Mesenchymal stem cell (in vitro differentiated cells and primary cell): Measurements from ENCODE around the gene ANKS1B.

ENCODE experiments used
- DNase-seq: peaks from one replicate; pipeline ENCODE4 v3.0.0-alpha.2; 2013
- H2AFZ ChIP-seq: one replicate; pipeline ENCODE4 v1.6.1; 2013; ENCODE audit warnings: low read depth, mild to moderate bottlenecking, control low read depth, inconsistent platforms, low read length, moderate library complexity
- H2AK5ac ChIP-seq: 2 replicates; pipeline ENCODE4 v1.6.1; 2013; ENCODE audit warnings: low read length, moderate library complexity, mild to moderate bottlenecking, inconsistent platforms; ENCODE audit not compliant: severe bottlenecking
- H2BK120ac ChIP-seq: one replicate; pipeline ENCODE4 v1.6.1; 2013; ENCODE audit warnings: low read depth, mild to moderate bottlenecking, inconsistent platforms, low read length, moderate library complexity
- H2BK12ac ChIP-seq, 2 experiments: one replicate each; pipeline ENCODE4 v1.6.1; 2013; ENCODE audit warnings: inconsistent platforms in 2 of 2, low read length in 2 of 2, mild to moderate bottlenecking in 2 of 2, moderate library complexity in 2 of 2, control low read depth in 1 of 2
- H2BK15ac ChIP-seq: one replicate; pipeline ENCODE4 v1.6.1; 2013; ENCODE audit warnings: mild to moderate bottlenecking, low read depth, inconsistent platforms; ENCODE audit not compliant: poor library complexity, severe bottlenecking
- H2BK5ac ChIP-seq: 2 replicates; pipeline ENCODE4 v1.6.1; 2013; ENCODE audit warnings: low read depth, mild to moderate bottlenecking, low read length, control low read depth, inconsistent platforms; ENCODE audit not compliant: poor library complexity, severe bottlenecking
- H3K14ac ChIP-seq, 2 experiments: one replicate each; pipeline ENCODE4 v1.6.1; 2013; ENCODE audit warnings: inconsistent platforms in 2 of 2, low read length in 2 of 2, control low read depth in 1 of 2, mild to moderate bottlenecking in 1 of 2, moderate library complexity in 1 of 2
- H3K18ac ChIP-seq, 2 experiments: one replicate each; pipeline ENCODE4 v1.6.1; 2013; ENCODE audit warnings: inconsistent platforms in 2 of 2, low read length in 2 of 2, control low read depth in 1 of 2, low read depth in 1 of 2, mild to moderate bottlenecking in 1 of 2
- H3K23ac ChIP-seq, 2 experiments: one replicate each; pipeline ENCODE4 v1.6.1; 2013; ENCODE audit warnings: inconsistent platforms in 2 of 2, low read length in 2 of 2, mild to moderate bottlenecking in 2 of 2, moderate library complexity in 2 of 2, control low read depth in 1 of 2
- H3K27ac ChIP-seq: 2 replicates; pipeline ENCODE4 v1.5.1; 2013; ENCODE audit warnings: mild to moderate bottlenecking, moderate library complexity, low read length, control low read depth, inconsistent platforms; ENCODE audit not compliant: poor library complexity, severe bottlenecking
- H3K27me3 ChIP-seq, 2 experiments: 2 replicates each; pipeline versions ENCODE4 v1.6.1 to v1.7.0; 2013; ENCODE audit warnings: low read length in 2 of 2, mild to moderate bottlenecking in 2 of 2, moderate library complexity in 2 of 2, control low read depth in 1 of 2, inconsistent platforms in 1 of 2; ENCODE audit not compliant: control insufficient read depth in 1 of 2, insufficient read depth in 1 of 2
- H3K36me3 ChIP-seq, 2 experiments: 2 replicates each; pipeline versions ENCODE4 v1.6.1 to v1.7.0; 2013; ENCODE audit warnings: low read length in 2 of 2, control low read depth in 1 of 2, inconsistent platforms in 1 of 2, low read depth in 1 of 2, mild to moderate bottlenecking in 1 of 2; ENCODE audit not compliant: insufficient read depth in 2 of 2, control insufficient read depth in 1 of 2
- H3K4ac ChIP-seq, 2 experiments: one replicate each; pipeline ENCODE4 v1.6.1; 2013; ENCODE audit warnings: inconsistent platforms in 2 of 2, low read length in 2 of 2, mild to moderate bottlenecking in 2 of 2, moderate library complexity in 2 of 2, control low read depth in 1 of 2, low read depth in 1 of 2
- H3K4me1 ChIP-seq: 2 replicates; pipeline ENCODE4 v1.6.1; 2013; ENCODE audit warnings: low read depth, low read length, control low read depth; ENCODE audit not compliant: control insufficient read depth, insufficient read depth
- H3K4me2 ChIP-seq: 2 replicates; pipeline ENCODE4 v1.6.1; 2013; ENCODE audit warnings: low read length, mild to moderate bottlenecking, inconsistent platforms; ENCODE audit not compliant: poor library complexity, severe bottlenecking
- H3K4me3 ChIP-seq, 2 experiments: 2 replicates each; pipeline versions ENCODE4 v1.5.1 to v1.7.0; 2013; ENCODE audit warnings: low read length in 2 of 2, mild to moderate bottlenecking in 2 of 2, control low read depth in 1 of 2, low read depth in 1 of 2; ENCODE audit not compliant: insufficient read depth in 1 of 2
- H3K79me1 ChIP-seq: replicated peaks from 2 replicates; pipeline ENCODE4 v1.6.1; 2013; ENCODE audit warnings: mild to moderate bottlenecking, control low read depth, low read length, inconsistent platforms; ENCODE audit not compliant: poor library complexity, severe bottlenecking
- H3K9ac ChIP-seq: 2 replicates; pipeline ENCODE4 v1.7.0; 2013; ENCODE audit warnings: mild to moderate bottlenecking, low read length, moderate library complexity
- H3K9me3 ChIP-seq: 2 replicates; pipeline ENCODE4 v1.7.0; 2013; ENCODE audit warnings: mild to moderate bottlenecking, low read length; ENCODE audit not compliant: control insufficient read depth
- H4K8ac ChIP-seq: one replicate; pipeline ENCODE4 v1.6.1; 2013; ENCODE audit warnings: inconsistent platforms, mild to moderate bottlenecking, low read length, moderate library complexity
- H4K91ac ChIP-seq: one replicate; pipeline ENCODE4 v1.6.1; 2013; ENCODE audit warnings: mild to moderate bottlenecking, low read length, inconsistent platforms
- WGBS: methylation state at CpG from one replicate; pipeline ENCODE4 v1.1.7; 2013; ENCODE audit warnings: mixed read lengths; 5-methylcytosine and 5-hydroxymethylcytosine counted together

The ANKS1B gene

DNA sequence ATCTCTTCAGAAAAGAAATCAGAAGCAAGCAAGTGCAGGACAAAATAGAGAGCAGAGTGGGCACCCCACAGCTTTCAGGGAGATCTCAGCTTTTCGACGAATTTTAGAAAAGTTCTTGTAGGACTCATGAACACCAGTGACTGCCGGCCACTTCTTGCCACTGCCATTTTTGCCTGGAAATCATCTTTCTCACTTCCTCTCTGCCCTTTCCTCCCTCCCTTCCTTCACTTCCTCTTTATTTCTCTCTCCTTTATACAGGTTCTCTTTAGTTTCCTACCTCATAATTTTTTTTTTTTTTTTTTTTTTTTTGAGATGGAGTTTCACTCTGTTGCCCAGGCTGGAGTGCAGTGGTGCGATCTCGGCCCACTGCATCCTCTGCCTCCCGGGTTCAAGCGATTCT is 1154.1 kb downstream of the ANKS1B start:
- no peak overlapping the region for H3K14ac ChIP-seq

DNA sequence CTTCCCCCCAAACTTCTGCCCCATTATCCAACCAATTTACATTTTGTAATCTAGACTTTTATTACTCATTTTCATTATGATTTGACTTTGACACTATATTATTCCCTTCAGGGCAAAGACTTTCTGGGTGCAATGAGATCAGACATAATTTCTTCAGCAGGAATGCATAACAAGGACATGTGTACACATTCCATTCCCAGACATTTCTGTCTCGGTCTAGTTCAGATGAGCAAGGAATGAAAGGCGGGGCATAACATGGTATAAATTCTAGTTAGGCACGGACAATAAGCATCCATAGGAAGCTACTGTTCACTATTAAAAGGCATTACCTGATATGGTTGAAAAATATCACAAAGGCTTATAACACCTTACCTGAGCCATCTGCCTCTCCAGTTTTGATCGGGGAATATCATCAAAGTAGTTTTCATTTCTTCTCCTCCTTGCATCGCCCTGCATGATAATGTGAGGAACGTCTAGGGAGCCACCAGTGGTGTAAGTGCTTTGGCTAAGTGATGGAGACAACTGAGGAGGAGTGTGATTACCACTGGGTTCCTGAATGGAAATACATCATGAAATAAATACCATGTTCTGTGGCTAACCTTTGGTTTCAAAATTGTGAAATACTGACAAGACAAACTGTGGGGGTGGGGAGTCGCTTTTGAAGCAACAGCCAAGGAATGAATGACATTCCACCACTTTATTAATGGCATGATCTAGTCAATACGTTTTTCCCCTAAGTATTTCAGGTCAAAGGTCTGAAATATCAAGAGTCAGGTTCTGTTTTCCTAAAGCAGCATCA is 1155.7 kb downstream of the ANKS1B start:
- Histone ChIP-seq H2BK5ac (peak overlapping the region; percentile 63), H2BK12ac (no peak overlapping the region), H4K91ac (no peak overlapping the region), H3K4ac (no peak overlapping the region), H3K14ac (no peak overlapping the region), H3K9ac (no peak overlapping the region), H2AFZ (no peak overlapping the region), H2AK5ac (peak overlapping the region; percentile 70), H3K4me3 (no peak overlapping the region), H2BK15ac (no peak overlapping the region), H3K4me2 (no peak overlapping the region), H3K23ac (no peak overlapping the region), H3K27ac (peak overlapping the region; percentile 43), H3K9me3 (no peaks in the 10 kb centered on the region), H3K27me3 (peaks cover 0 to 5% of the 10 kb centered on the region in 2 experiments), H2BK120ac (no peak overlapping the region), H3K79me1 (no peaks in the 10 kb centered on the region), H4K8ac (no peak overlapping the region), H3K36me3 (no peaks in the 10 kb centered on the region), H3K18ac (no peak overlapping the region), H3K4me1 (peaks cover 3% of the 10 kb centered on the region)
- WGBS: 73% methylated on average over 5 of the region's 8 CpGs
- no peak for DNase-seq

More for the DNA sequence above, 1154.1 kb downstream of the ANKS1B start:
- Histone ChIP-seq H4K8ac (no peak overlapping the region), H3K4me1 (peaks cover 3% of the 10 kb centered on the region), H2AK5ac (peak overlapping the region; percentile 9), H2BK120ac (no peak overlapping the region), H3K4me2 (no peak overlapping the region), H3K36me3 (no peaks in the 10 kb centered on the region), H2BK15ac (no peak overlapping the region), H2BK5ac (no peak overlapping the region), H3K18ac (no peak overlapping the region), H3K27ac (no peak overlapping the region), H3K79me1 (no peaks in the 10 kb centered on the region), H3K4ac (no peak overlapping the region), H3K9me3 (no peaks in the 10 kb centered on the region), H3K23ac (no peak overlapping the region), H4K91ac (no peak overlapping the region), H3K9ac (no peak overlapping the region), H2BK12ac (no peak overlapping the region), H2AFZ (no peak overlapping the region), H3K27me3 (peaks cover 0 to 5% of the 10 kb centered on the region in 2 experiments), H3K4me3 (no peak overlapping the region)
- WGBS: 89% methylated on average over 7 of the region's 7 CpGs
- DNase-seq: no peak

DNA sequence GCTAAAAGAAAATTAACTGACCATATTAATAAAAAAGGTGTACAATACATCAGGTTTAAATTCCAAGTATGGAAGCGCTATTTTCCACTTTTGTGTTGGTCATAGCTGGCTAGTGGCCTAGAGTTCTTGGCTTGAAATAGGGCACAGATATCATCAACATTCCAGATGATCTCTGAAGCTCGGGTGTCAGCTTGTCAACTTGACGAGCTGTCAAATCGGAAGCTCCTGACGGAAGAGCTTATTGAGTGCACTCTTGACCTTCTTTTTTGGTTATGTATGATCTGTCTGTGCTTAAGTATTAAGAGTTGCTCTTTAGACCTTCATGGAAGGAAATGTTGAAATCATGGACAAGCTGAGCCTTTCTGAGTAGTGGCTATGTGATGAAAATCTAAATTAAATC is 1161.7 kb downstream of the ANKS1B start:
- H3K18ac ChIP-seq: no peak overlapping the region
- H3K14ac ChIP-seq: no peak overlapping the region
- no peak overlapping the region for H4K8ac ChIP-seq
- peaks cover 7% of the 10 kb centered on the region for H3K4me1 ChIP-seq
- H4K91ac ChIP-seq: no peak overlapping the region
- 87% methylated on average over 5 of the region's 5 CpGs for WGBS
- no peaks in the 10 kb centered on the region for H3K36me3 ChIP-seq
- H3K4me2 ChIP-seq: no peak overlapping the region
- H2BK15ac ChIP-seq: no peak overlapping the region
- H3K4ac ChIP-seq: no peak overlapping the region
- H2BK5ac ChIP-seq: no peak overlapping the region
- H3K27me3 ChIP-seq: no peaks in the 10 kb centered on the region
- H2AK5ac ChIP-seq: no peak overlapping the region
- H2BK120ac ChIP-seq: no peak overlapping the region
- H2BK12ac ChIP-seq: no peak overlapping the region
- no peak overlapping the region for H3K27ac ChIP-seq
- no peak overlapping the region for H2AFZ ChIP-seq
- no peak overlapping the region for H3K23ac ChIP-seq
- H3K9ac ChIP-seq: no peak overlapping the region
- H3K9me3 ChIP-seq: no peaks in the 10 kb centered on the region
- H3K79me1 ChIP-seq: no peaks in the 10 kb centered on the region
- no peak overlapping the region for H3K4me3 ChIP-seq
- no peak for DNase-seq

DNA sequence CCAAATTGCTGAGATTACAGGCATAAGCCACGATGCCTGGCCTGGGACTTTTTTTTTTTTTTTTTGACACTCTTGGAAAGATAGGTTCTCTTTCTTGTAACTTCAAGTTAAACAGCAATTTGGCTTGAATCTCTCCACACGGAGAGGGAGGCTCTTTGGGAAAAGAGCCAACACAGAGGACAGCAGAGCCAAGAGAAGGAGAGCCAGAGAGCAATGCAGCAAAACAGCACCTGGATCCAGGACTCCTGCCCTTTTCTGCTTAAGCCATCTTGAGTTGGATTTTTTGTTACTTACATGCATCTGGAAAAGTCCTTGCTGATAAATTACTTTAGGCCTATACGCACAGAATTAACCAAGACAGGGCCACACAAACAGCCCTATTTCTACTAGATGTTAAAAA is 1162.9 kb downstream of the ANKS1B start:
- H3K79me1 ChIP-seq: no peaks in the 10 kb centered on the region
- no peak overlapping the region for H3K4ac ChIP-seq
- no peak overlapping the region for H2BK5ac ChIP-seq
- peaks cover 7% of the 10 kb centered on the region for H3K4me1 ChIP-seq
- no peaks in the 10 kb centered on the region for H3K36me3 ChIP-seq
- H3K4me3 ChIP-seq: no peak overlapping the region
- no peak overlapping the region for H4K91ac ChIP-seq
- H2BK12ac ChIP-seq: no peak overlapping the region
- H2AK5ac ChIP-seq: no peak overlapping the region
- H2AFZ ChIP-seq: no peak overlapping the region
- H3K18ac ChIP-seq: no peak overlapping the region
- H3K4me2 ChIP-seq: no peak overlapping the region
- no peak overlapping the region for H3K14ac ChIP-seq
- 60% methylated on average over 2 of the region's 3 CpGs for WGBS
- H3K9ac ChIP-seq: no peak overlapping the region
- H2BK15ac ChIP-seq: no peak overlapping the region
- H4K8ac ChIP-seq: no peak overlapping the region
- no peak for DNase-seq
- H3K9me3 ChIP-seq: no peaks in the 10 kb centered on the region
- no peaks in the 10 kb centered on the region for H3K27me3 ChIP-seq
- no peak overlapping the region for H3K27ac ChIP-seq
- no peak overlapping the region for H3K23ac ChIP-seq
- no peak overlapping the region for H2BK120ac ChIP-seq
